HL-60 (cell line): ENCODE data around the gene PTPRN2.

Experiments
- GABPA ChIP-seq: IDR thresholded peaks from 2 replicates; pipeline ENCODE4 v1.6.1; 2012; ENCODE audit warnings: low read depth
- POLR2AphosphoS5 ChIP-seq: IDR thresholded peaks from 2 replicates; pipeline ENCODE4 v1.6.1; 2012; ENCODE audit warnings: low read depth
- TF ChIP-seq, protein P1 (sequence below): IDR thresholded peaks from one replicate; pipeline ENCODE4 v1.5.1; 2011; ENCODE audit warnings: low read length, control low read depth, inconsistent platforms; ENCODE audit not compliant: insufficient read depth

GRCh38 chr7:158020706-158021095, 566.9 kb downstream of the PTPRN2 start:
- no peak for TF ChIP-seq GABPA
- TF ChIP-seq, protein P1, sequence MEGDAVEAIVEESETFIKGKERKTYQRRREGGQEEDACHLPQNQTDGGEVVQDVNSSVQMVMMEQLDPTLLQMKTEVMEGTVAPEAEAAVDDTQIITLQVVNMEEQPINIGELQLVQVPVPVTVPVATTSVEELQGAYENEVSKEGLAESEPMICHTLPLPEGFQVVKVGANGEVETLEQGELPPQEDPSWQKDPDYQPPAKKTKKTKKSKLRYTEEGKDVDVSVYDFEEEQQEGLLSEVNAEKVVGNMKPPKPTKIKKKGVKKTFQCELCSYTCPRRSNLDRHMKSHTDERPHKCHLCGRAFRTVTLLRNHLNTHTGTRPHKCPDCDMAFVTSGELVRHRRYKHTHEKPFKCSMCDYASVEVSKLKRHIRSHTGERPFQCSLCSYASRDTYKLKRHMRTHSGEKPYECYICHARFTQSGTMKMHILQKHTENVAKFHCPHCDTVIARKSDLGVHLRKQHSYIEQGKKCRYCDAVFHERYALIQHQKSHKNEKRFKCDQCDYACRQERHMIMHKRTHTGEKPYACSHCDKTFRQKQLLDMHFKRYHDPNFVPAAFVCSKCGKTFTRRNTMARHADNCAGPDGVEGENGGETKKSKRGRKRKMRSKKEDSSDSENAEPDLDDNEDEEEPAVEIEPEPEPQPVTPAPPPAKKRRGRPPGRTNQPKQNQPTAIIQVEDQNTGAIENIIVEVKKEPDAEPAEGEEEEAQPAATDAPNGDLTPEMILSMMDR = no peak
- TF ChIP-seq POLR2AphosphoS5 = no peak
